Heart right ventricle (tissue), 16 donors: ENCODE data around the gene SETD1B. TPM values are rescaled to one million over a fixed set of nuclear protein-coding genes. Genes with fewer than 3 reads are reported as not detected.
A peak's percentile ranks its signal among the peaks of the same experiment; 100 is the strongest.

Experiments used
- ATAC-seq, 8 donors: fragments of 200-7000 bp; cut with Tn5 transposase; one replicate each; pipeline ENCODE4 v1.9.1; 2020; ENCODE audit warnings: mild to moderate bottlenecking in 8 of 8, moderate library complexity in 8 of 8, moderate number of reproducible peaks in 1 of 8
- DNase-seq, 2 donors: peaks; one replicate each; pipeline ENCODE4 v3.0.0-alpha.2; 2020
- H3K27ac ChIP-seq, 10 donors: fragments of 200-600 bp; sonication (generic) in 2 of 10; one replicate each; pipeline versions ENCODE4 v1.5.0 to v1.8.0; 2020 to 2022; ENCODE audit warnings: mild to moderate bottlenecking in 3 of 10
- H3K27me3 ChIP-seq, 7 donors: fragments of 200-600 bp; one replicate each; pipeline ENCODE4 v1.8.0; 2021 to 2022; ENCODE audit warnings: mild to moderate bottlenecking in 2 of 7
- H3K36me3 ChIP-seq, 9 donors: fragments of 200-600 bp; sonication (generic) in 1 of 9; one replicate each; pipeline versions ENCODE4 v1.5.0 to v1.8.0; 2020 to 2022; ENCODE audit warnings: mild to moderate bottlenecking in 2 of 9
- H3K4me1 ChIP-seq, 9 donors: fragments of 200-600 bp; sonication (generic) in 1 of 9; one replicate each; pipeline versions ENCODE4 v1.5.0 to v1.8.0; 2020 to 2022; ENCODE audit warnings: mild to moderate bottlenecking in 4 of 9
- H3K4me3 ChIP-seq, 10 donors: fragments of 200-600 bp; sonication (generic) in 2 of 10; one replicate each; pipeline versions ENCODE4 v1.5.0 to v1.8.0; 2020 to 2022; ENCODE audit warnings: mild to moderate bottlenecking in 7 of 10, moderate library complexity in 2 of 10
- H3K9me3 ChIP-seq, 11 donors: fragments of 200-600 bp in 10 of 11; sonication (generic) in 2 of 11; one replicate each; pipeline versions ENCODE4 v1.5.0 to v1.8.0; 2013 to 2022; ENCODE audit warnings: mild to moderate bottlenecking in 2 of 11, control low read depth in 1 of 11, moderate library complexity in 1 of 11
- CTCF ChIP-seq, 9 donors: fragments of 200-600 bp; sonication (generic) in 2 of 9; IDR thresholded peaks; one replicate each; pipeline versions ENCODE4 v1.5.0 to v1.8.0; 2021 to 2022; ENCODE audit warnings: antibody characterized with exemption in 9 of 9, mild to moderate bottlenecking in 5 of 9, moderate library complexity in 1 of 9
- WGBS, 2 donors: extraction: QIAGEN DNeasy Blood & Tissue Kit; methylation state at CpG; one replicate each; pipeline ENCODE4 v1.1.7; 2013; ENCODE audit warnings: inconsistent platforms in 1 of 2; 5-methylcytosine and 5-hydroxymethylcytosine counted together
- intact Hi-C, 10 donors: fragments of 100-400 bp; cut with DNase I; formaldehyde crosslinking; loops; one replicate each; pipeline versions ENCODE4 v1.11.1 to v1.14.2; 2022
- polyA plus RNA-seq, 2 donors: library from polyadenylated mRNA; stranded (reverse); fragments of 200-250 nt; gene quantifications; one replicate each; pipeline ENCODE4 v1.2.3, GENCODE V29; 2013
- total RNA-seq, 10 donors: library from RNA; stranded (reverse); fragmentation: NEBNext Ultra II Directional in 3 of 10; extraction: Animal tissue kit (Norgen Biotek cat#: 25700) in 3 of 10; gene quantifications; one replicate each; pipeline versions ENCODE4 v1.2.1 to v1.2.4, GENCODE V29; 2021 to 2023
- donor health status: Arrhythmogenic right ventricular cardiomyopathy.
- donor health status: ischemic (EF 13 %, LVEDD 7.1; RV severe dilation, severe dysfunction).
- donor health status: healthy with polysubstance abuse.
- donor health status: DM: no; HTN: yes; CAD: no.
- donor health status: DM: no; HTN: no; CAD: no.
- donor health status: ischemic (EF 25% LVEDD 6.9; RV normal size, moderate dysfunction).
- donor health status: ischemic (EF 25% LVEDD 5.7; RV mildly dilated, moderate dysfunction).
- donor health status: healthy.
- donor health status: DM: yes; HTN: yes; CAD: no.
- donor health status: Ischemic cardiomyopathy.
- donor health status: ischemic (EF 35%, LVEDD 5.7; RV mildly dilated, moderate dysfunction).
- donor health status: nonischemic (EF 11% LVEDD 7.7; RV severe dilation, severe dysfunction).
- donor health status: DM: yes; HTN: yes; CAD: no.
- donor health status: PGD.
- donor health status: ischemic (EF 29% LVEDD 5.4; RV normal size, mild dysfunction).
- donor health status: nonischemic (EF 23%, LVEDD 6.1; RV moderate dilation, normal function).

The SETD1B gene
- total and polyA plus RNA-seq, 12 donors = 2.8 to 14.8 (median 11.2) TPM

- H3K27ac ChIP-seq = peak overlapping the region in 7 of 10 donors; percentile 2 to 100 (median 54)
- peak in 2 of 8 donors; percentile 12 to 52 for ATAC-seq
- H3K36me3 ChIP-seq = no peaks in the 10 kb centered on the region
- 65 to 82% methylated on average over 6 of the region's 6 CpGs for WGBS, 2 donors
- H3K4me3 ChIP-seq = no peak overlapping the region
- no peak for TF ChIP-seq CTCF (IDR thresholded peaks at IDR 0.05)
- intact Hi-C loops = no loop called here
- no peak for DNase-seq
- no peaks in the 10 kb centered on the region for H3K9me3 ChIP-seq
- H3K4me1 ChIP-seq = peaks cover 5 to 81% (median 34%) of the 10 kb centered on the region in 9 donors
- no peaks in the 10 kb centered on the region for H3K27me3 ChIP-seq
These were observed 17.4 kb upstream of the SETD1B start for GRCh38 chr12:121786440-121786825.

GRCh38 chr12:121787063-121788025, 16.5 kb upstream of the SETD1B start:
- ATAC-seq = peak in 1 of 8 donors; percentile 43

GRCh38 chr12:121788176-121788818, 15.5 kb upstream of the SETD1B start:
- DNase-seq (no peak), ATAC-seq (no peak)

More at GRCh38 chr12:121787063-121788025, 16.5 kb upstream of the SETD1B start:
- Histone ChIP-seq H3K9me3 (no peaks in the 10 kb centered on the region), H3K36me3 (no peaks in the 10 kb centered on the region), H3K27me3 (no peaks in the 10 kb centered on the region), H3K4me3 (no peak overlapping the region), H3K27ac (peak overlapping the region in 7 of 10 donors; percentile 14 to 100 (median 68)), H3K4me1 (peaks cover 0 to 73% (median 25%) of the 10 kb centered on the region in 9 donors)
- 71 to 82% methylated on average over 17 of the region's 17 CpGs for WGBS, 2 donors
- no peak for DNase-seq
- TF ChIP-seq CTCF (IDR thresholded peaks at IDR 0.05) = no peak
- intact Hi-C loops = no loop called here

More at GRCh38 chr12:121788176-121788818, 15.5 kb upstream of the SETD1B start:
- Histone ChIP-seq H3K27ac (peak overlapping the region in 7 of 10 donors; percentile 77 to 100 (median 82)), H3K27me3 (no peaks in the 10 kb centered on the region), H3K9me3 (no peaks in the 10 kb centered on the region), H3K4me1 (peaks cover 0 to 75% (median 27%) of the 10 kb centered on the region in 9 donors), H3K4me3 (peak overlapping the region in 1 of 10 donors; percentile 72), H3K36me3 (no peaks in the 10 kb centered on the region)
- intact Hi-C loops = no loop called here
- no peak for TF ChIP-seq CTCF (IDR thresholded peaks at IDR 0.05)
- 71 to 79% methylated on average over 7 of the region's 7 CpGs for WGBS, 2 donors
